Calu3 (cell line): ENCODE data around the gene MBNL2. TPM values are rescaled to one million over a fixed set of nuclear protein-coding genes. Genes with fewer than 3 reads are reported as not detected.

Experiments
- BruUV-seq: library from RNA; stranded (reverse); fragments of 400-500 nt; replicated peaks from 2 replicates; lab custom pipeline; 2021; lab: Mats Ljungman, UMichigan
- CTCF ChIA-PET: fragments of 300-600 bp; sonication (Branson Sonifier 250); formaldehyde crosslinking; loops from one replicate; lab custom pipeline; 2022; ENCODE audit warnings: antibody characterized with exemption; lab: Charles Lee
- DNase-seq: peaks from one replicate; pipeline ENCODE4 v3.0.0; 2022
- H3K27ac Mint-ChIP-seq: one replicate; pipeline ENCODE4 v1.8.0; 2022; ENCODE audit warnings: mixed read lengths; ENCODE audit not compliant: unreplicated experiment
- H3K27me3 Mint-ChIP-seq: one replicate; pipeline ENCODE4 v1.8.0; 2022; ENCODE audit warnings: mixed read lengths; ENCODE audit not compliant: unreplicated experiment
- H3K36me3 Mint-ChIP-seq: one replicate; pipeline ENCODE4 v1.8.0; 2022; ENCODE audit warnings: mild to moderate bottlenecking, moderate library complexity, mixed read lengths; ENCODE audit not compliant: insufficient read depth, unreplicated experiment
- H3K4me1 Mint-ChIP-seq: one replicate; pipeline ENCODE4 v1.8.0; 2022; ENCODE audit warnings: mild to moderate bottlenecking, low read depth, mixed read lengths; ENCODE audit not compliant: unreplicated experiment
- H3K4me3 Mint-ChIP-seq: one replicate; pipeline ENCODE4 v1.8.0; 2022; ENCODE audit warnings: mild to moderate bottlenecking, low read depth, moderate library complexity, mixed read lengths; ENCODE audit not compliant: unreplicated experiment
- H3K9me3 Mint-ChIP-seq: one replicate; pipeline ENCODE4 v1.8.0; 2022; ENCODE audit warnings: low read depth, mixed read lengths; ENCODE audit not compliant: unreplicated experiment
- intact Hi-C: fragments of 100-400 bp; cut with micrococcal nuclease; formaldehyde crosslinking; loops from one replicate; pipeline ENCODE4 v1.10.0; 2022; ENCODE audit not compliant: unreplicated experiment
- total RNA-seq: library from RNA; stranded (reverse); gene quantifications from 2 replicates; pipeline ENCODE4 v1.2.3, GENCODE V29; 2022
- TF ChIP-seq, protein P1 (sequence below): fragments of 200-600 bp; IDR thresholded peaks from one replicate; pipeline ENCODE4 v1.8.0; 2022; ENCODE audit warnings: antibody characterized with exemption; ENCODE audit not compliant: unreplicated experiment

MBNL2 gene
- total RNA-seq, 1 experiment from 2014 or later: 37.1 TPM

DNA sequence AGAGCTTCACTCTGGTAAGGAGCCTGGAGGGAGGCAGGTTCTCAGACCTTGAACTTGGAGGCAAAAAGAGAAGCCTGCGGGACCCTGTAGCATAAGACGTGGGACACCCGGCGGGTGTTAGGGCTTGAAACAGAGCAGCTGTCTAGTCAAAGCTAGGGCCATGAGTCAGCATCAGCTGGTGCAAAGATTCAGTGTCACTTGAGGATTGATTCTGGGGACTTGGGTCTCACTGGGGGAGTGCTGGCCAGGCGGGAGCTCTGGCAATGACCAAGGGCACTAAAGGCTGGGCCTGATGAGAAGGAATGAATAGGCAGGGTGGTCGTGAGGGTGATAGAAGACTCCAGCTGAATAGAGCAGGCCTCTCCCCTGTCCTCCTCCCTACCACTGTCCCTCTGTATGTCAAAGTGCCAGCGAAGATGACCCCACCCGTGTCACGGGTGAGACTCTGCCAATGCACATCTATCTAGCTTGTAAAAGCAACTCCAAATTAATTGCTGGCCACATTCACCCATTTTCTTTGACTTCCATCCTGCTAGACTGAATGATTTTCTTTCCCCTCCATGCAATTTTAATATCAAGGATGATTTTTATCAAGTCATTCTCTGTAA lies 97.1 kb downstream of the MBNL2 start:
- Mint-ChIP-seq H3K4me1 (no peaks in the 10 kb centered on the region), H3K36me3 (no peaks in the 10 kb centered on the region), H3K27me3 (no peaks in the 10 kb centered on the region), H3K9me3 (no peaks in the 10 kb centered on the region), H3K4me3 (no peak overlapping the region), H3K27ac (no peak overlapping the region)
- no peak for DNase-seq
- BruUV-seq: no TSS peak
- CTCF ChIA-PET: no interaction called here
- intact Hi-C loops: no loop called here
- TF ChIP-seq, protein P1, sequence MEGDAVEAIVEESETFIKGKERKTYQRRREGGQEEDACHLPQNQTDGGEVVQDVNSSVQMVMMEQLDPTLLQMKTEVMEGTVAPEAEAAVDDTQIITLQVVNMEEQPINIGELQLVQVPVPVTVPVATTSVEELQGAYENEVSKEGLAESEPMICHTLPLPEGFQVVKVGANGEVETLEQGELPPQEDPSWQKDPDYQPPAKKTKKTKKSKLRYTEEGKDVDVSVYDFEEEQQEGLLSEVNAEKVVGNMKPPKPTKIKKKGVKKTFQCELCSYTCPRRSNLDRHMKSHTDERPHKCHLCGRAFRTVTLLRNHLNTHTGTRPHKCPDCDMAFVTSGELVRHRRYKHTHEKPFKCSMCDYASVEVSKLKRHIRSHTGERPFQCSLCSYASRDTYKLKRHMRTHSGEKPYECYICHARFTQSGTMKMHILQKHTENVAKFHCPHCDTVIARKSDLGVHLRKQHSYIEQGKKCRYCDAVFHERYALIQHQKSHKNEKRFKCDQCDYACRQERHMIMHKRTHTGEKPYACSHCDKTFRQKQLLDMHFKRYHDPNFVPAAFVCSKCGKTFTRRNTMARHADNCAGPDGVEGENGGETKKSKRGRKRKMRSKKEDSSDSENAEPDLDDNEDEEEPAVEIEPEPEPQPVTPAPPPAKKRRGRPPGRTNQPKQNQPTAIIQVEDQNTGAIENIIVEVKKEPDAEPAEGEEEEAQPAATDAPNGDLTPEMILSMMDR: no peak

DNA sequence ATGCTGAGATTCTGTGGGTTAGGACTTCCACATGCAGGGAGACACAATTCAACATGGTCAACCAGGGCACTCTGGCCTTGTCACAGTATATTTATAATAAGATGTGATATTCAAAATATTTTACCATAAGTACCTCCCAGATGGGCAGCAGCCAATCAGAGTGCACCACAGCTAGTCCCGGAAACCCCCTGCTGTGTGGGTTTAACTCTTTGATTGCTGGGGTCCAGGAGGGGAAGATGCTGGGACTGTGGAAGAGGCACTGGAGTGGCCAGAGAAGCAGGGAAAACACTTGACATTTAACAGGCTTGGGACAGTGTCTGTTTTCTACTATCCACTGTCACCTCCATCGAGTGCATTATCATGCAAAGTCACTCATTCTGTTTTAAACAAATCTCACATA lies 99.0 kb downstream of the MBNL2 start:
- DNase-seq: no peak
- CTCF ChIA-PET: no interaction called here
- BruUV-seq: no TSS peak
- Mint-ChIP-seq H3K27me3 (no peaks in the 10 kb centered on the region), H3K4me1 (no peaks in the 10 kb centered on the region), H3K36me3 (no peaks in the 10 kb centered on the region), H3K27ac (no peak overlapping the region), H3K9me3 (no peaks in the 10 kb centered on the region), H3K4me3 (no peak overlapping the region)
- intact Hi-C loops: no loop called here
- TF ChIP-seq, protein P1: no peak

DNA sequence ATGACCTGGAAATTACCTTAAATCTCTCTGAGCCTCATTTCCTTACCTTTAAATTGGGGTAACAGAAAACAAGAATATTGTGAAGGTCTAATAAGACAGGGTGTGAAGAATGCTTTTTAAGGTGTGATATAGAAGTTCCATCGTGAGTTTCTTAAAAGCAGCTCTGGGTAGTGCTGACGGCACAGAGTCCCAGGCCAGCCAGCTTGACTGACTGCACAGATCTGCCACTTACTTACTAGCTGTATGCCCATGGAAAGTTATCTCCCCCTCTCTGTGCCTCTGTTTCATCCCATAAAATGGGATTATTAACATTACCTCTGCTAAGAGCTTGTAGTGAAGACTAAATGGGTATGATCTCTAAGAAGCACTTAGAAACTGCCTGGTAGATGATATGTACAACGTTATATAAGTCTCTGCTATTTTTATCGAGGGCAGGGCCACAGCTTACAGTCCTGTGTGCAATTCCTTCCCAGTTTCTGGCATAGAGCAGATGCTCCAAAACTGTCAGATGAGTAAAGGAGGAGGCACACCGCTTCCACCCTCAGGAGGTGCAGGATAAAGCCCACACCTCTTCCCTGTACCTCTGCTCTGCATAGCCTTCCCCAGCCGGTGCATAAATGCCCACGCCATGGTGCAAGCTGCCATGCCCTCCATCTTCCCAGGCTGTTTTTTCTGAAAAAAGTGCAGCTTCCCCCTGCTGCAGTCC lies 99.6 kb downstream of the MBNL2 start:
- CTCF ChIA-PET: no interaction called here

DNA sequence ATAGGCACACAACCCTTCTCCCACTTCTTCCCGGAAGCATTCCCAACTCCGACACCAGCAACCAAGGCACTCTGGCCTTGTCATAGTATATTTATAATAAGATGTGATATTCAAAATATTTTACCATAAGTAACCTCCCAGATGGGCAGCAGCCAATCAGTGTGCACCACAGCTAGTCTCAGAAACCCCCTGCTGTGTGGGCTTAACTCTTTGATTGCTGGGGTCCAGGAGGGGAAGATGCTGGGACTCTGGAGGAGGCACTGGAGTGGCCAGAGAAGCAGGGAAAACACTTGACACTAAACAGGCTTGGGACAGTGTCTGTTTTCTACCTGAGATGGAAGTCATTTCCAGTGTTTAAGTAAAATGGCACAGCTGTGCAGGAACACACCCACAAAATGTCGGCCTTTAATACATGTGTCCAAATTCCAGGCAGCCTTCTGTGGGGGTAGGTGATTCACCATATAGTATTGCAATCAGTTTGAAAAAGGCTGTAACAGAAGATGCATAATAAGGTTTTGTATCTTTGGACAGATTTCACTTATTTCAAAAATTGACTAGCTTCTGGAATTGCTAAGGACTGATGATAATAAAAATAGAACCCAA lies 100.7 kb downstream of the MBNL2 start:
- no peak overlapping the region for H3K4me3 Mint-ChIP-seq
- H3K9me3 Mint-ChIP-seq: no peaks in the 10 kb centered on the region
- BruUV-seq: no TSS peak
- intact Hi-C loops: no loop called here
- H3K4me1 Mint-ChIP-seq: no peaks in the 10 kb centered on the region
- CTCF ChIA-PET: no interaction called here
- H3K27ac Mint-ChIP-seq: no peak overlapping the region
- H3K27me3 Mint-ChIP-seq: no peaks in the 10 kb centered on the region
- H3K36me3 Mint-ChIP-seq: no peaks in the 10 kb centered on the region
- no peak for DNase-seq
- TF ChIP-seq, protein P1: no peak

More for the DNA sequence above, 99.6 kb downstream of the MBNL2 start:
- H3K4me1 Mint-ChIP-seq: no peaks in the 10 kb centered on the region
- H3K27me3 Mint-ChIP-seq: no peaks in the 10 kb centered on the region
- TF ChIP-seq, protein P1: no peak
- no peak overlapping the region for H3K4me3 Mint-ChIP-seq
- DNase-seq: no peak
- H3K9me3 Mint-ChIP-seq: no peaks in the 10 kb centered on the region
- no peak overlapping the region for H3K27ac Mint-ChIP-seq
- intact Hi-C loops: no loop called here
- no TSS peak for BruUV-seq
- no peaks in the 10 kb centered on the region for H3K36me3 Mint-ChIP-seq
